Eye (tissue), 1 donor: Measurements from ENCODE around the gene SYNPO.
A peak's percentile ranks its signal among the peaks of the same experiment; 100 is the strongest.

Experiments
- DNase-seq: peaks from one replicate; pipeline ENCODE4 v3.0.0-alpha.2; 2015

Gene SYNPO

GRCh38 chr5:150659360-150660107 is 19.1 kb downstream of the SYNPO start:
- DNase-seq, result no peak

DNA sequence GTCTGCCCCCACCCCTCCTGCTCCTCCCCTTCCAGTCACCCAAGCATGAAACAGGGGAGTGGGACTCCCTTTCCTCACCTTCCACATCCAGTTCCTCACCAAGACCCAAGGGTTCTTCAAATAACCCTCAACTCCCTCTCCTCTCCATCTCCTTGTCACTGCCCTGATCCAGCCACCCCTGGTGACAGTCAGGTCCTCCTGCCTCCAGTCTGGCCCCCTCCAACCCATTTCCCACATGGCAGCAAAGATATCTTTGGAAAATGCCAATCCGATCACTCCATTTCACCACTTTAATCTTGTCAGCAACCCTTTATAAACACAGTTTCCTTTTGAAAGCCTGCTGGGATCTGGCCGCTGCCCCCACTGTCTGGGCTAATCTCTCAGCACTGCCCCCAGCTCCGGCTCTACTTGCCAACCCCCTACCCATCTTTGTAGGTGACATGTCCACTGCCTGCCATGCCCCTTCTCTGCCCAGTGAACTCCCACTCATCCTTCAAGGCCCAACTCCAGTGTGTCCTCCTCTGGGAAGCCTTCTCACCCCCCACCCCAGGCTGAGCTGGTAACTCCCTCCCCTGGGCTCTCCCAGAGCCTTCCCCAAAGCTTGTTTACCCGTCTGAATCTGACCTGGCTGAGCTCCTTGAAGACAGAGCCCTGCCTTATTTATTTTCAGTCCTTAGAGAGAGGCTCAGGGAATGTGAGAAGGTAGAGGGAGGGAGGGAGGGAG is 19.8 kb downstream of the SYNPO start:
- no peak for DNase-seq

GRCh38 chr5:150661086-150661485 is 20.6 kb downstream of the SYNPO start, which contains the start of gene MYOZ3:
TSS of gene MYOZ3 (plus strand) at chr5:150661251. CDS start at chr5:150662942, 1,691 bp downstream.
- no peak for DNase-seq

- no peak for DNase-seq
These were observed 21.5 kb downstream of the SYNPO start for GRCh38 chr5:150661821-150662596.

DNA sequence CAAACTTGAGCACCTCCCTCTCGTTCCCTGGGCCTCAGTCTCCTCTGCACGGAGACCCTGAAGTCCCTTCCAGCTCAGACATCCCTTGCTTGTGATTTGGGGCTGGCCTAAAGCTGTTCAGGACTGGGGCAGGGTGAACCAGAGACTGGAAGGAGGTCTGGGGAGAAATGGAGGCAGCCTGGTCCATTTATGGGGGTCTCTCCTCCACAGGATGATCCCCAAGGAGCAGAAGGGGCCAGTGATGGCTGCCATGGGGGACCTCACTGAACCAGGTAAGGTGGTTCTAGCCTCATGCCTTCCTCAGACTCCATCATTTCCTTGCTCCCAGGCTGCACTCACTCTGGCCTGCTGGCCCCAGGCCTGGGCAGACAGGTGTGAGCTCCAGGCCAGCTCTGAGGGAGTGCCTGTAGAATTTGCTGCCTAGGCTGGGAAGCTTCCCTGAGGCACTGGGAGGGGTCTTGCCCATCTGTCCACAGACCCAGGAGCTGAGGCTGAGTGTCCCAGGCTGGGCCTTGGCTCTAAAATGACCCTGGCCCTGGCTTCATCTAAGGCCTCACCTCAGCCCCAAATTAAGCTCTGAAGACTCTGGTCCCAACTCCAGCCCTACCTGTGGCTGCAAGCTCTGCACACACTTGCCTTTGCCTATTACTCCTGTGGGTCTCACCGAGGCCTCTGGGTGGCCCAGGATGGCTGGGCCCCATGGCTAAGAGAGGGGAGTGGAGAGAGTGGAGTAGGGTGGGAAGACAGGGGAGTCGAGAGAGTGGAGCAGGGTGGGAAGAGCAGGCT is 22.5 kb downstream of the SYNPO start:
- DNase-seq, result no peak

DNA sequence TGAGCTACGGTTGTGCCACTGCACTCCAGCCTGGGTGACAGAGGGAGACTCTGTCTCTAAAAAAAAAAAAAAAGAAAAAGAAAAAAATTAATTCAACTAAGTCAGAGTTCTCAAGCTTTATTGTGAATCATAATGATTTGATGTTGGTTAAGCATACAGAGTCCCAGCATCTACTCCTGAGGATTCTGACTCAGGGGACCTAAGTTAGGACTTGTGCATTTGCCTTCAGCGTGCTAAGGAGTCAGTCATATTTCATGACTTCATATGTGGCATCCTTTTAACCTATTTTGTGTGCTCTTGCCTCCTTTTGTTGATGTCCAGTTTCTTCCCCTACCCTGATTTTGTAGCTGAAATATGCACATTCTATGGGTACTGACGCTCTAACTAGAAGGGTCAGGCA is 23.5 kb downstream of the SYNPO start:
- no peak for DNase-seq

DNA sequence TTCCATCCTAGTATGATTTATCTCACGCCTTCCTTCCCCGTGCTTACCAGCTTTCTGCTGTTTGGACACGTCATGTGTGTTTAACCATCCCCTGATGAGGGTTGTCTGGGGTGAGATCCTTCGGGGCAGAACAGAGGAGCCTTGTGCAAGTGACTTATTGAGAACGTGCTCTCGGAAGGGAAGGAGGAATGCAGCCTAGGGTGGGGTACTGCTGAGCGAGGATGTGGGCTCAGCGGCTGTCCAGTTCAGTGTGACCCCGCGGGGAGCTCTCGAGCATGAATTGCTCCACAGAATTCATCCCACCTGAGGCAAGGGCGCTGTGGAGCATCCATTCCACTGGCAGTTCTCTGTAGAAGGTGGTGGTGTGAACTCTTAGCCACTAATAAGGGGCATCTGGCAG is 24.6 kb downstream of the SYNPO start:
- DNase-seq, result peak; percentile 31

- no peak for DNase-seq
These were observed 30.0 kb downstream of the SYNPO start for GRCh38 chr5:150670275-150670947.

- DNase-seq, result no peak
These were observed 30.5 kb downstream of the SYNPO start for GRCh38 chr5:150670948-150671310.

- peak; percentile 39 for DNase-seq
These were observed 31.2 kb downstream of the SYNPO start for GRCh38 chr5:150671509-150672236.

DNA sequence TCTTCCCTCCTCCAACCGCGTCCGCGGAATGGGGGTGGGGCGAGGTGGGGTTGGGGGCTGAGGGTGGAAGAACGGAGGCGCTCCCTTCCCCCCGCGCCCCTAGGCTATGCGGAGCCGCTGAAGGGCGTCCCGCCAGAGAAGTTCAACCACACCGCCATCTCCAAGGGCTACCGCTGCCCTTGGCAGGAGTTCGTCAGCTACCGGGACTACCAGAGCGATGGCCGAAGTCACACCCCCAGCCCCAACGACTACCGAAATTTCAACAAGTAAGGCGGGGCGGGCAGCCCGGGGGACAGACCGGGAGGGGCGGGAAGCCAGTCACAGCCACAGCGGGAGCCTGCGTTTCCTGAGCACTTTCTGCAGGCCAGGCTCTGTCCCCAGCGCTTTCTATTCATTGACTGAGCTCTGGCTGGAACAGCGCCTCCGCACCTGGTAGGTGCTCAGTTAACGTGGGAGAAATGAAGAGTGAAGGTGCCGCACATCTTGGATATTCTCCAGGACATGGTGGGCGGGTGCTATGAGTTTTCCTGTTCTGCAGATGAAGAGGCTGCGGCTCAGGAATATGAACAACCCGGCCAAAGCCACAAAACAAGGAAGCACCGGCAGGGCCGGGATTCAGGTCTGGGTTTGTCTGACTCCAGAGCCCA is 31.9 kb downstream of the SYNPO start:
- peak; percentile 71 for DNase-seq

DNA sequence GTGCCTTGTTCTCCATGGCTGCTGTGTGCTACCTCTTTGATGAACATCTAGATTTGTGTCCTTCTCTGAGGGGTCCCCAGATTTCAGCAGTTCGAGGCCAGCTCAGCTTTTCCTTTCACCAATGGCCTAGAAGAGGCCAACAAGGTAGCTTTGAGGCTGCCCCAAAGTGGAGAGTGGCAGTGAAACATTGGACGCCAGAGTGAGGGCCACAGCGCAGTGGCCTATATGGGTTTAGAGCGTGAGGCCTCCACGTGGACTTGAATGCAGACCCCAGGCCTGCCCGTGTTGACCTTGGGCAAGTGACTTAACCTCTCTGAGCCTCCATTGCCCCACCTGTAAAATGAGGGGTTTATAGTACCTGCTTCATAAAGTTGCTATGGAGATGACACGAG is 32.4 kb downstream of the SYNPO start:
- no peak for DNase-seq

- no peak for DNase-seq
These were observed 33.9 kb downstream of the SYNPO start for GRCh38 chr5:150674341-150674821.

- DNase-seq, result no peak
These were observed 34.6 kb downstream of the SYNPO start for GRCh38 chr5:150675069-150675468.

DNA sequence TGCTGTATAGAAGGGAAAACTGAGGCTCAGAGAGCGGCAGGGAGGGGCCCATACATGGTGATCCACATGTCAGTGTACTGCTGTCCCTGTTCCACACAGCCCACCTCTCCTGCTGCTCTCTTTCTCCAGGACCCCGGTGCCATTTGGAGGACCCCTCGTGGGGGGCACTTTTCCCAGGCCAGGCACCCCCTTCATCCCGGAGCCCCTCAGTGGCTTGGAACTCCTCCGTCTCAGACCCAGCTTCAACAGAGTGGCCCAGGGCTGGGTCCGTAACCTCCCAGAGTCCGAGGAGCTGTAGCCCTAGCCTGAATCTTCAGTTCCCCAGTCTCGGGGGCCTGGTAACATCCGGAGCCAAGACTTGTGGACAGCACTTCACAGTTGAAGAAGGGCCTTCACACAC is 36.1 kb downstream of the SYNPO start:
- no peak for DNase-seq

- no peak for DNase-seq
These were observed 48.7 kb downstream of the SYNPO start for GRCh38 chr5:150689120-150689519.

- no peak for DNase-seq
These were observed 50.3 kb downstream of the SYNPO start for GRCh38 chr5:150690760-150691159.

DNA sequence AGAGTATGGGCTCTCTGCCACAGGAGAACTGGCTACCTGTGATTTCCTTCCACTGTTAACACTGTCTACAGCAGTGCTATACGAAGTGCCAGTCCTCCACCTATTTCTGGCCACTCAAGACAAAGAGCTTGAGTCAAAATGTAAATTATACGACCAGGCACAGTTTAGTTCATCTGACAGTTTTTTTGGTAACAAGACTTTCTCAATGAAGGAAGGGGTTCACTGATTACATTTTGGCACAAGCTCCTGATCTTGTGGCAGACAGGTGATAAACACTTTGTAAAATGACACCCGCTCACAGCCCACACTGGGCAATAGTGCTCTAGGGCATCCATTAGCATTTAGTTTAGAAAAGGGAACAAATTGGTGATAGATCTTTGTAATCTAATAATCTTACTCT is 51.8 kb downstream of the SYNPO start:
- DNase-seq, result no peak

DNA sequence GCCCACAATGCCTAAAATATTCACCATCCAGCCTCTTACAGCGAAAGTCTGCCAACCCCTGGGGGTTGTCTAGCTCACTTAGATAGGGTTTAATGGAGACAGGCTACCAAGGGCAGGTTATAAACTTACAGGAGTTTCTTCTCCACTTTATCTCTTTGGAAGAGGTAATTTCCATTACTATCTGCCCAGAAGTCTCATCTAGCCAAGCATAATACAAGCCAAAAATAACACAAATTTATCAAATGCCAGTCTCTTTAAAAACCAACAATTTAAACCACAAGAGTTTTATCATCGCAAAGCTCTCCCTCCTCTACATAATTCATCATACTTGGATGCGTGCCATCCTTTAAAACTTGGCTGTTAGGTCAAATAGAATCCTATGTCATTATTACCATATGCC is 54.2 kb downstream of the SYNPO start:
- no peak for DNase-seq

- DNase-seq, result no peak
These were observed 59.8 kb downstream of the SYNPO start for GRCh38 chr5:150700246-150700593.
